ENCODE measurements around the gene SUSD1. TPM values are rescaled to one million over a fixed set of nuclear protein-coding genes. Genes with fewer than 3 reads are reported as not detected.
A peak's percentile ranks its signal among the peaks of the same experiment; 100 is the strongest.

Gene SUSD1
- total and polyA plus RNA-seq, 2 of the 13 experiments (the other 11 are each of a cell fraction or from before 2014, with no cell fraction given): 25.9 to 32.3 TPM

DNA sequence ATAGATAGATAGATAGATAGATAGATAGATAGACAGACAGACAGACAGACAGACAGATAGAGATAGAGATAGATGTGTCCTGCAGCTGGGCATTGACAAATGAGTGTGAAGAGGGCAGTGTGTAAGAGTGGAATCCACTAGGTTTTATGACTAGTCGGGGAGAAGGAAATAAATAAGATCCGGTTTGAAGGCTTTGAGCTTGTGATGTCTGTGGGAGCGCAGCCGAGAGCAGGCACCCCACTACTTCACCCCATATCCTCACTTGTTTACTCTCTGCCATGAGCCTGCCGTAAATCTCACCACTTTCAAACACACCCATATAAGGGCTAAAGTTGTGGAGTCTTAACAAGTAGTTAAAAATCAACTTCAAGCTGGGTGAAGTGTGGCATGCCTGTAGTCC is 1.4 kb upstream of the SUSD1 start (continued):
- TF ChIP-seq, protein P1, sequence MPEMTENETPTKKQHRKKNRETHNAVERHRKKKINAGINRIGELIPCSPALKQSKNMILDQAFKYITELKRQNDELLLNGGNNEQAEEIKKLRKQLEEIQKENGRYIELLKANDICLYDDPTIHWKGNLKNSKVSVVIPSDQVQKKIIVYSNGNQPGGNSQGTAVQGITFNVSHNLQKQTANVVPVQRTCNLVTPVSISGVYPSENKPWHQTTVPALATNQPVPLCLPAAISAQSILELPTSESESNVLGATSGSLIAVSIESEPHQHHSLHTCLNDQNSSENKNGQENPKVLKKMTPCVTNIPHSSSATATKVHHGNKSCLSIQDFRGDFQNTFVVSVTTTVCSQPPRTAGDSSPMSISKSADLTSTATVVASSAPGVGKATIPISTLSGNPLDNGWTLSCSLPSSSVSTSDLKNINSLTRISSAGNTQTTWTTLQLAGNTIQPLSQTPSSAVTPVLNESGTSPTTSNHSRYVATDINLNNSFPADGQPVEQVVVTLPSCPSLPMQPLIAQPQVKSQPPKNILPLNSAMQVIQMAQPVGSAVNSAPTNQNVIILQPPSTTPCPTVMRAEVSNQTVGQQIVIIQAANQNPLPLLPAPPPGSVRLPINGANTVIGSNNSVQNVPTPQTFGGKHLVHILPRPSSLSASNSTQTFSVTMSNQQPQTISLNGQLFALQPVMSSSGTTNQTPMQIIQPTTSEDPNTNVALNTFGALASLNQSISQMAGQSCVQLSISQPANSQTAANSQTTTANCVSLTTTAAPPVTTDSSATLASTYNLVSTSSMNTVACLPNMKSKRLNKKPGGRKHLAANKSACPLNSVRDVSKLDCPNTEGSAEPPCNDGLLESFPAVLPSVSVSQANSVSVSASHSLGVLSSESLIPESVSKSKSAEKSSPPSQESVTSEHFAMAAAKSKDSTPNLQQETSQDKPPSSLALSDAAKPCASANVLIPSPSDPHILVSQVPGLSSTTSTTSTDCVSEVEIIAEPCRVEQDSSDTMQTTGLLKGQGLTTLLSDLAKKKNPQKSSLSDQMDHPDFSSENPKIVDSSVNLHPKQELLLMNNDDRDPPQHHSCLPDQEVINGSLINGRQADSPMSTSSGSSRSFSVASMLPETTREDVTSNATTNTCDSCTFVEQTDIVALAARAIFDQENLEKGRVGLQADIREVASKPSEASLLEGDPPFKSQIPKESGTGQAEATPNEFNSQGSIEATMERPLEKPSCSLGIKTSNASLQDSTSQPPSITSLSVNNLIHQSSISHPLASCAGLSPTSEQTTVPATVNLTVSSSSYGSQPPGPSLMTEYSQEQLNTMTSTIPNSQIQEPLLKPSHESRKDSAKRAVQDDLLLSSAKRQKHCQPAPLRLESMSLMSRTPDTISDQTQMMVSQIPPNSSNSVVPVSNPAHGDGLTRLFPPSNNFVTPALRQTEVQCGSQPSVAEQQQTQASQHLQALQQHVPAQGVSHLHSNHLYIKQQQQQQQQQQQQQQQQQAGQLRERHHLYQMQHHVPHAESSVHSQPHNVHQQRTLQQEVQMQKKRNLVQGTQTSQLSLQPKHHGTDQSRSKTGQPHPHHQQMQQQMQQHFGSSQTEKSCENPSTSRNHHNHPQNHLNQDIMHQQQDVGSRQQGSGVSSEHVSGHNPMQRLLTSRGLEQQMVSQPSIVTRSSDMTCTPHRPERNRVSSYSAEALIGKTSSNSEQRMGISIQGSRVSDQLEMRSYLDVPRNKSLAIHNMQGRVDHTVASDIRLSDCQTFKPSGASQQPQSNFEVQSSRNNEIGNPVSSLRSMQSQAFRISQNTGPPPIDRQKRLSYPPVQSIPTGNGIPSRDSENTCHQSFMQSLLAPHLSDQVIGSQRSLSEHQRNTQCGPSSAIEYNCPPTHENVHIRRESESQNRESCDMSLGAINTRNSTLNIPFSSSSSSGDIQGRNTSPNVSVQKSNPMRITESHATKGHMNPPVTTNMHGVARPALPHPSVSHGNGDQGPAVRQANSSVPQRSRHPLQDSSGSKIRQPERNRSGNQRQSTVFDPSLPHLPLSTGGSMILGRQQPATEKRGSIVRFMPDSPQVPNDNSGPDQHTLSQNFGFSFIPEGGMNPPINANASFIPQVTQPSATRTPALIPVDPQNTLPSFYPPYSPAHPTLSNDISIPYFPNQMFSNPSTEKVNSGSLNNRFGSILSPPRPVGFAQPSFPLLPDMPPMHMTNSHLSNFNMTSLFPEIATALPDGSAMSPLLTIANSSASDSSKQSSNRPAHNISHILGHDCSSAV (CRISPR knock-in tag; IDR thresholded peaks at IDR 0.05; ENCODE audit: borderline replicate concordance): no peak
- no peak for TF ChIP-seq SOX6 (IDR thresholded peaks at IDR 0.05)
- no peak for TF ChIP-seq SOX6 (CRISPR knock-in tag; IDR thresholded peaks at IDR 0.05)
- no peak for TF ChIP-seq FOXK1 (CRISPR knock-in tag; IDR thresholded peaks at IDR 0.05; ENCODE audit: borderline replicate concordance, low read depth)
- no peak for TF ChIP-seq MEF2D (CRISPR knock-in tag; IDR thresholded peaks at IDR 0.05)
- TF ChIP-seq ZSCAN20 (CRISPR knock-in tag; IDR thresholded peaks at IDR 0.05; ENCODE audit: borderline replicate concordance): no peak
- TF ChIP-seq ATM (IDR thresholded peaks at IDR 0.05; ENCODE audit: borderline replicate concordance): no peak
- no peak for TF ChIP-seq NFYC (CRISPR knock-in tag; IDR thresholded peaks at IDR 0.05)
- TF ChIP-seq MTF1 (CRISPR knock-in tag; IDR thresholded peaks at IDR 0.05): no peak
- peak; percentile 34; the same call in 1 of the 2 replicates for TF ChIP-seq FOXA3 (CRISPR knock-in tag; IDR thresholded peaks at IDR 0.05)
- TF ChIP-seq ZNF547 (CRISPR knock-in tag; IDR thresholded peaks at IDR 0.05): no peak
- TF ChIP-seq, protein P2, sequence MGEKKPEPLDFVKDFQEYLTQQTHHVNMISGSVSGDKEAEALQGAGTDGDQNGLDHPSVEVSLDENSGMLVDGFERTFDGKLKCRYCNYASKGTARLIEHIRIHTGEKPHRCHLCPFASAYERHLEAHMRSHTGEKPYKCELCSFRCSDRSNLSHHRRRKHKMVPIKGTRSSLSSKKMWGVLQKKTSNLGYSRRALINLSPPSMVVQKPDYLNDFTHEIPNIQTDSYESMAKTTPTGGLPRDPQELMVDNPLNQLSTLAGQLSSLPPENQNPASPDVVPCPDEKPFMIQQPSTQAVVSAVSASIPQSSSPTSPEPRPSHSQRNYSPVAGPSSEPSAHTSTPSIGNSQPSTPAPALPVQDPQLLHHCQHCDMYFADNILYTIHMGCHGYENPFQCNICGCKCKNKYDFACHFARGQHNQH (CRISPR knock-in tag; IDR thresholded peaks at IDR 0.05): 0 out of 2 replicates have a peak, but pooled peaks have one; percentile 19
- TF ChIP-seq, protein P3, sequence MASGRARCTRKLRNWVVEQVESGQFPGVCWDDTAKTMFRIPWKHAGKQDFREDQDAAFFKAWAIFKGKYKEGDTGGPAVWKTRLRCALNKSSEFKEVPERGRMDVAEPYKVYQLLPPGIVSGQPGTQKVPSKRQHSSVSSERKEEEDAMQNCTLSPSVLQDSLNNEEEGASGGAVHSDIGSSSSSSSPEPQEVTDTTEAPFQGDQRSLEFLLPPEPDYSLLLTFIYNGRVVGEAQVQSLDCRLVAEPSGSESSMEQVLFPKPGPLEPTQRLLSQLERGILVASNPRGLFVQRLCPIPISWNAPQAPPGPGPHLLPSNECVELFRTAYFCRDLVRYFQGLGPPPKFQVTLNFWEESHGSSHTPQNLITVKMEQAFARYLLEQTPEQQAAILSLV (CRISPR knock-in tag; IDR thresholded peaks at IDR 0.05; ENCODE audit: borderline replicate concordance): no peak
- no peak for TF ChIP-seq ATRX (CRISPR knock-in tag; IDR thresholded peaks at IDR 0.05; ENCODE audit: borderline replicate concordance)
- TF ChIP-seq CENPT (CRISPR knock-in tag; IDR thresholded peaks at IDR 0.05; ENCODE audit: low read depth): no peak
- no peak for TF ChIP-seq MIER3 (CRISPR knock-in tag; IDR thresholded peaks at IDR 0.05; ENCODE audit: borderline replicate concordance)
- no peak for TF ChIP-seq SETDB1 (CRISPR knock-in tag; IDR thresholded peaks at IDR 0.05; ENCODE audit: borderline replicate concordance)
- TF ChIP-seq CREB1 (IDR thresholded peaks at IDR 0.05): no peak
- no peak for TF ChIP-seq CREB1 (CRISPR knock-in tag; IDR thresholded peaks at IDR 0.05)
- no peak for TF ChIP-seq RFX1 (IDR thresholded peaks at IDR 0.05)
- no peak for TF ChIP-seq NR1H2 (CRISPR knock-in tag; IDR thresholded peaks at IDR 0.05; ENCODE audit: borderline replicate concordance, low read depth)
- TF ChIP-seq MIXL1 (CRISPR knock-in tag; IDR thresholded peaks at IDR 0.05): 0 out of 2 replicates have a peak, but pooled peaks have one; percentile 35
- TF ChIP-seq PHF8 (CRISPR knock-in tag; IDR thresholded peaks at IDR 0.05): no peak
- TF ChIP-seq YY1 (IDR thresholded peaks at IDR 0.05; ENCODE audit: insufficient read depth, insufficient replicate concordance, low read depth, low read length): no peak

Data from HepG2 (cell line).